ENCODE results near the gene ZCRB1. TPM values are rescaled to one million over a fixed set of nuclear protein-coding genes. Genes with fewer than 3 reads are reported as not detected.

The ZCRB1 gene
- total and polyA plus RNA-seq, 2 donors from 2014 or later: 45.6 to 87.5 TPM

- H3K4me3 ChIP-seq (ENCODE audit: low read length in 3 of 3): no peak overlapping the region
- FAIRE-seq: no peak
- intact Hi-C loops (cut with DNase I): no loop called here
Measured at GRCh38 chr12:42299392-42300308, 26.2 kb downstream of the ZCRB1 start.

GRCh38 chr12:42298887-42299286 is 27.0 kb downstream of the ZCRB1 start:
- Histone ChIP-seq H3K27me3 (ENCODE audit: control insufficient read depth, insufficient read depth, low read length) (no peaks in the 10 kb centered on the region), H3K4me3 (ENCODE audit: low read length in 3 of 3) (no peak overlapping the region), H3K27ac (ENCODE audit: low read depth in 2 of 2, low read length in 2 of 2) (no peak overlapping the region), H3K9ac (ENCODE audit: low read length in 3 of 3) (no peak overlapping the region), H3K9me3 (ENCODE audit: control insufficient read depth in 2 of 3, insufficient read depth in 1 of 3, low read length in 3 of 3) (no peaks in the 10 kb centered on the region), H3K36me3 (ENCODE audit: control insufficient read depth in 2 of 3, insufficient read depth in 3 of 3, low read length in 3 of 3) (no peaks in the 10 kb centered on the region), H3K4me1 (ENCODE audit: control insufficient read depth in 2 of 3, insufficient read depth in 2 of 3, low read depth in 1 of 3, low read length in 3 of 3) (no peaks in the 10 kb centered on the region)
- intact Hi-C loops (cut with DNase I): no loop called here
- FAIRE-seq: no peak
- no peak for TF ChIP-seq CTCF (IDR thresholded peaks at IDR 0.05; ENCODE audit: borderline replicate concordance, extremely low read depth, insufficient read depth)
- DNase-seq: no peak

More at GRCh38 chr12:42299392-42300308, 26.2 kb downstream of the ZCRB1 start:
- no peak overlapping the region for H3K27ac ChIP-seq (ENCODE audit: low read depth in 2 of 2, low read length in 2 of 2)
- no peaks in the 10 kb centered on the region for H3K9me3 ChIP-seq (ENCODE audit: control insufficient read depth in 2 of 3, insufficient read depth in 1 of 3, low read length in 3 of 3)
- H3K9ac ChIP-seq (ENCODE audit: low read length in 3 of 3): no peak overlapping the region
- H3K4me1 ChIP-seq (ENCODE audit: control insufficient read depth in 2 of 3, insufficient read depth in 2 of 3, low read depth in 1 of 3, low read length in 3 of 3): no peaks in the 10 kb centered on the region
- no peak for DNase-seq
- H3K27me3 ChIP-seq (ENCODE audit: control insufficient read depth, insufficient read depth, low read length): no peaks in the 10 kb centered on the region
- TF ChIP-seq CTCF (IDR thresholded peaks at IDR 0.05; ENCODE audit: borderline replicate concordance, extremely low read depth, insufficient read depth): no peak
- H3K36me3 ChIP-seq (ENCODE audit: control insufficient read depth in 2 of 3, insufficient read depth in 3 of 3, low read length in 3 of 3): no peaks in the 10 kb centered on the region

- no peak for FAIRE-seq
- no peak overlapping the region for H3K9ac ChIP-seq (ENCODE audit: low read length in 3 of 3)
- no peaks in the 10 kb centered on the region for H3K27me3 ChIP-seq (ENCODE audit: control insufficient read depth, insufficient read depth, low read length)
- no peak overlapping the region for H3K27ac ChIP-seq (ENCODE audit: low read depth in 2 of 2, low read length in 2 of 2)
- TF ChIP-seq CTCF (IDR thresholded peaks at IDR 0.05; ENCODE audit: borderline replicate concordance, extremely low read depth, insufficient read depth): no peak
- H3K9me3 ChIP-seq (ENCODE audit: control insufficient read depth in 2 of 3, insufficient read depth in 1 of 3, low read length in 3 of 3): no peaks in the 10 kb centered on the region
- intact Hi-C loops (cut with DNase I): no loop called here
- no peaks in the 10 kb centered on the region for H3K4me1 ChIP-seq (ENCODE audit: control insufficient read depth in 2 of 3, insufficient read depth in 2 of 3, low read depth in 1 of 3, low read length in 3 of 3)
- DNase-seq: no peak
- H3K4me3 ChIP-seq (ENCODE audit: low read length in 3 of 3): no peak overlapping the region
- H3K36me3 ChIP-seq (ENCODE audit: control insufficient read depth in 2 of 3, insufficient read depth in 3 of 3, low read length in 3 of 3): no peaks in the 10 kb centered on the region
Measured at GRCh38 chr12:42296503-42297109, 29.3 kb downstream of the ZCRB1 start.
